ENCODE measurements around the gene SLC35F1.

DNA sequence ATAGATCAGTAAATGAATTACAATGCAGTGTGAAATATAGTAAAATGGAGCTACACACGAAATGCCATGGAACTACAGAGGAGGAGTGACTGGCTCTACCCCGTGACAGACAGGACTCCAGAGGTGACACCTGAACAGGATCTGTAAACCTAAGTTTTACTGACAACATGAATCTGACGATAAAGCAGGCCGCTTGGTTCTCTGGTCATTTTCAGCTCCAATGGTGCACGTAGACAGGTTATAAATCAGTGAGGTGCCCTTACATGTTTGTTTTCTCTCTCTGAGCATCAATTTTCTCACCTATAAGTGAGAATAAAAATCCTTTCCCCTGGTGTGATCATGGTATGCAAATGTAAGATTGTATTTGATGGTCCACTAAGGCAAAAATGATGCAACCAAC is 339.3 kb downstream of the SLC35F1 start:
- TF ChIP-seq, protein P1, sequence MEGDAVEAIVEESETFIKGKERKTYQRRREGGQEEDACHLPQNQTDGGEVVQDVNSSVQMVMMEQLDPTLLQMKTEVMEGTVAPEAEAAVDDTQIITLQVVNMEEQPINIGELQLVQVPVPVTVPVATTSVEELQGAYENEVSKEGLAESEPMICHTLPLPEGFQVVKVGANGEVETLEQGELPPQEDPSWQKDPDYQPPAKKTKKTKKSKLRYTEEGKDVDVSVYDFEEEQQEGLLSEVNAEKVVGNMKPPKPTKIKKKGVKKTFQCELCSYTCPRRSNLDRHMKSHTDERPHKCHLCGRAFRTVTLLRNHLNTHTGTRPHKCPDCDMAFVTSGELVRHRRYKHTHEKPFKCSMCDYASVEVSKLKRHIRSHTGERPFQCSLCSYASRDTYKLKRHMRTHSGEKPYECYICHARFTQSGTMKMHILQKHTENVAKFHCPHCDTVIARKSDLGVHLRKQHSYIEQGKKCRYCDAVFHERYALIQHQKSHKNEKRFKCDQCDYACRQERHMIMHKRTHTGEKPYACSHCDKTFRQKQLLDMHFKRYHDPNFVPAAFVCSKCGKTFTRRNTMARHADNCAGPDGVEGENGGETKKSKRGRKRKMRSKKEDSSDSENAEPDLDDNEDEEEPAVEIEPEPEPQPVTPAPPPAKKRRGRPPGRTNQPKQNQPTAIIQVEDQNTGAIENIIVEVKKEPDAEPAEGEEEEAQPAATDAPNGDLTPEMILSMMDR (IDR thresholded peaks at IDR 0.05; ENCODE audit: low read depth, low read length): no peak
- TF ChIP-seq EZH2phosphoT487 (IDR thresholded peaks at IDR 0.05; ENCODE audit: low read depth): no peak
